HepG2 (cell line): ENCODE data around the gene PCBP4. TPM values are rescaled to one million over a fixed set of nuclear protein-coding genes. Genes with fewer than 3 reads are reported as not detected.
A peak's percentile ranks its signal among the peaks of the same experiment; 100 is the strongest.

Experiments used
- ADNP ChIP-seq: sonication (generic); formaldehyde crosslinking; IDR thresholded peaks from 2 replicates; pipeline ENCODE4 v1.4.0; 2020; ENCODE audit warnings: missing genetic modification reagents
- ARHGAP35 ChIP-seq: sonication (generic); formaldehyde crosslinking; IDR thresholded peaks from 2 replicates; pipeline ENCODE4 v1.9.0; 2022; ENCODE audit warnings: mild to moderate bottlenecking, inconsistent platforms, moderate library complexity, missing genetic modification reagents, borderline replicate concordance
- ARNTL ChIP-seq: sonication (generic); formaldehyde crosslinking; IDR thresholded peaks from 2 replicates; pipeline ENCODE4 v1.4.0; 2020; ENCODE audit warnings: mild to moderate bottlenecking, missing genetic modification reagents
- GZF1 ChIP-seq: sonication (generic); formaldehyde crosslinking; IDR thresholded peaks from 2 replicates; pipeline ENCODE4 v1.5.1; 2020; ENCODE audit warnings: mild to moderate bottlenecking, missing genetic modification reagents
- JUNB ChIP-seq: sonication (generic); formaldehyde crosslinking; IDR thresholded peaks from 2 replicates; pipeline ENCODE4 v1.8.0; 2022; ENCODE audit warnings: missing genetic modification reagents, mild to moderate bottlenecking, borderline replicate concordance
- MEF2D ChIP-seq: sonication (generic); formaldehyde crosslinking; IDR thresholded peaks from 2 replicates; pipeline ENCODE4 v1.5.1; 2020; ENCODE audit warnings: mild to moderate bottlenecking, missing genetic modification reagents
- NCOA5 ChIP-seq: sonication (generic); formaldehyde crosslinking; IDR thresholded peaks from 2 replicates; pipeline ENCODE4 v1.4.0; 2020; ENCODE audit warnings: missing genetic modification reagents
- NFE2L2 ChIP-seq: fragments of 150-350 bp; IDR thresholded peaks from 2 replicates; pipeline ENCODE4 v1.6.1; 2014; ENCODE audit warnings: low read length
- PTBP1 ChIP-seq: fragments of 200-400 bp; formaldehyde crosslinking; IDR thresholded peaks from 2 replicates; pipeline ENCODE4 v1.6.1; 2018; ENCODE audit warnings: low read length, low read depth; ENCODE audit not compliant: poor library complexity, severe bottlenecking
- SRSF9 ChIP-seq: fragments of 200-400 bp; formaldehyde crosslinking; IDR thresholded peaks from 2 replicates; pipeline ENCODE4 v1.6.1; 2018; ENCODE audit warnings: borderline replicate concordance, mild to moderate bottlenecking, low read depth, low read length; ENCODE audit not compliant: insufficient read depth, poor library complexity, severe bottlenecking
- ZFY ChIP-seq: sonication (generic); formaldehyde crosslinking; IDR thresholded peaks from 2 replicates; pipeline ENCODE4 v1.4.0; 2020; ENCODE audit warnings: missing genetic modification reagents
- ZNF44 ChIP-seq: sonication (generic); formaldehyde crosslinking; IDR thresholded peaks from 2 replicates; pipeline ENCODE4 v1.5.1; 2020; ENCODE audit warnings: mild to moderate bottlenecking, missing genetic modification reagents
- ZNF547 ChIP-seq: sonication (generic); formaldehyde crosslinking; IDR thresholded peaks from 2 replicates; pipeline ENCODE4 v1.5.1; 2020; ENCODE audit warnings: mild to moderate bottlenecking, missing genetic modification reagents
- ZNF550 ChIP-seq: sonication (generic); formaldehyde crosslinking; IDR thresholded peaks from 2 replicates; pipeline ENCODE4 v1.4.0; 2020; ENCODE audit warnings: mild to moderate bottlenecking, missing genetic modification reagents, borderline replicate concordance
- polyA plus RNA-seq, 8 experiments: library from polyadenylated mRNA; depleted of rRNA in 3 of 8; stranded (reverse) in 7 of 8; unstranded in 1 of 8; fragments of >200 nt; fragmentation: Illumina TruSeq in 4 of 8; extraction: Trizol in 4 of 8; gene quantifications; 2 replicates each; pipeline versions ENCODE4 v1.2.1 to v1.2.3, GENCODE V29; 2011 to 2016; ENCODE audit warnings: low read depth in 4 of 8, missing spikeins in 1 of 8, mixed read lengths in 1 of 8; ENCODE audit not compliant: insufficient read depth in 1 of 8
- total RNA-seq, 5 experiments: library from RNA; depleted of rRNA; stranded (reverse); fragments of >200 nt; fragmentation: Illumina TruSeq; extraction: Trizol; gene quantifications; 2 replicates each; pipeline ENCODE4 v1.2.3, GENCODE V29; 2016; ENCODE audit warnings: low read depth in 1 of 5
- TF ChIP-seq, protein P1 (sequence below), 2 experiments: sonication (generic) in 1 of 2; formaldehyde crosslinking in 1 of 2; IDR thresholded peaks; 2 replicates each; pipeline versions ENCODE4 v1.4.0 to v1.6.1; 2016 to 2020; ENCODE audit warnings: borderline replicate concordance in 1 of 2, low read depth in 1 of 2, mild to moderate bottlenecking in 1 of 2, missing genetic modification reagents in 1 of 2
- TF ChIP-seq, protein P2 (sequence below): sonication (generic); formaldehyde crosslinking; IDR thresholded peaks from 2 replicates; pipeline ENCODE4 v1.8.1; 2023; ENCODE audit warnings: mild to moderate bottlenecking, inconsistent platforms, moderate library complexity, missing genetic modification reagents, borderline replicate concordance
- TF ChIP-seq, protein P3 (sequence below): sonication (generic); formaldehyde crosslinking; IDR thresholded peaks from 2 replicates; pipeline ENCODE4 v1.4.0; 2020; ENCODE audit warnings: missing genetic modification reagents, borderline replicate concordance

Gene PCBP4
- total and polyA plus RNA-seq, 2 of the 13 experiments (the other 11 are each of a cell fraction or from before 2014, with no cell fraction given), result 36.8 to 51.3 TPM

DNA sequence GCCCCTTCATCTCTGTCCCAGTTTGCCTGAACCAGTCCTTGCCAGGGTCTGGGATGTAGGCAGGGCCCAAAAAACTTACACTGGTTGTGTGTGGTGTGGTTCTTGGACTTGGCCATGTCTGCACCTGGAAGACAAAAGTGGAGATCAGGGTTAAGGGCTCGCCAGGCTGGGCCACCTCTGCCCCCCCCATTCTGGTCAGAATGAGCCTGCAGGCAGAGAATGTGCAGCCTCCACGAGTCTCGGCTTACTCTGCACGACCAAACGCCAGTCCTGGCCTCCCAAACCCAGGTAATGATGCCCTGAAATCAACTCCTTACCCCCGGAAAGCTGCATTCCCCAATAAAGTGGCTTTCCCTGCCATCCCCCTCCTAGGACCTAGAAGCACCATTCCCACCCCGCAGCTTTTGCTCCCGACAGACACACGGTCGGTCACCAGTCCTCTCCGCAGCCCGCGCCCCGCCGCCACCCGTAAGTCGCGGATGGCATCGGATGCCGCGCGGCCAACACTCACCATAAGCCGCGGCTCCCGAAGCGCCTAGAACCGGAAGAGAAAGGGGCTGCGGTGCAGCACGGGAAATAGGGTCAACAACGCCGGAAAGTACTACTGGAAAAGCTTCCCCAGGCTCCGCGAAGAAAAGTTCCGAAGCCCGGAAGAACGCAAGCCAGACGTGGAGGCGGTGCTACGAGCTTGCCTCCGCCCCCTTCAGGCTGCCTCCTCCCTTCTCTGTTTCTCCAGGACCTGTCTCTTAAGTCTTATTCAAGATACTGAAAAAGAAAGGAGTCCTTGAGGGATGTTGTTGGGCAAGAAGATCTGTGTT, 28.3 kb upstream of the PCBP4 start, which contains the start of gene RPL29 (continued):
- TF ChIP-seq, protein P1, sequence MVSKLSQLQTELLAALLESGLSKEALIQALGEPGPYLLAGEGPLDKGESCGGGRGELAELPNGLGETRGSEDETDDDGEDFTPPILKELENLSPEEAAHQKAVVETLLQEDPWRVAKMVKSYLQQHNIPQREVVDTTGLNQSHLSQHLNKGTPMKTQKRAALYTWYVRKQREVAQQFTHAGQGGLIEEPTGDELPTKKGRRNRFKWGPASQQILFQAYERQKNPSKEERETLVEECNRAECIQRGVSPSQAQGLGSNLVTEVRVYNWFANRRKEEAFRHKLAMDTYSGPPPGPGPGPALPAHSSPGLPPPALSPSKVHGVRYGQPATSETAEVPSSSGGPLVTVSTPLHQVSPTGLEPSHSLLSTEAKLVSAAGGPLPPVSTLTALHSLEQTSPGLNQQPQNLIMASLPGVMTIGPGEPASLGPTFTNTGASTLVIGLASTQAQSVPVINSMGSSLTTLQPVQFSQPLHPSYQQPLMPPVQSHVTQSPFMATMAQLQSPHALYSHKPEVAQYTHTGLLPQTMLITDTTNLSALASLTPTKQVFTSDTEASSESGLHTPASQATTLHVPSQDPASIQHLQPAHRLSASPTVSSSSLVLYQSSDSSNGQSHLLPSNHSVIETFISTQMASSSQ (IDR thresholded peaks at IDR 0.05; ENCODE audit: low read depth), result no peak
- TF ChIP-seq, protein P1 (CRISPR knock-in tag; IDR thresholded peaks at IDR 0.05; ENCODE audit: borderline replicate concordance), result peak; percentile 73; the same call in 1 of the 2 replicates
- TF ChIP-seq ZNF547 (CRISPR knock-in tag) (peak; percentile 86), JUNB (CRISPR knock-in tag) (no peak; the same call in 1 of the 2 replicates), ADNP (CRISPR knock-in tag) (no peak), ZNF550 (0 out of 2 replicates have a peak, but pooled peaks have one; percentile 43), ZFY (CRISPR knock-in tag) (peak; percentile 82), PTBP1 (peak; percentile 73), NFE2L2 (no peak), GZF1 (CRISPR knock-in tag) (no peak), ZNF44 (no peak; the same call in 1 of the 2 replicates), SRSF9 (no peak), NCOA5 (CRISPR knock-in tag) (no peak), MEF2D (CRISPR knock-in tag) (peak; percentile 92), ARNTL (CRISPR knock-in tag) (peak; percentile 74; the same call in 1 of the 2 replicates), ARHGAP35 (no peak)
- TF ChIP-seq, protein P2, sequence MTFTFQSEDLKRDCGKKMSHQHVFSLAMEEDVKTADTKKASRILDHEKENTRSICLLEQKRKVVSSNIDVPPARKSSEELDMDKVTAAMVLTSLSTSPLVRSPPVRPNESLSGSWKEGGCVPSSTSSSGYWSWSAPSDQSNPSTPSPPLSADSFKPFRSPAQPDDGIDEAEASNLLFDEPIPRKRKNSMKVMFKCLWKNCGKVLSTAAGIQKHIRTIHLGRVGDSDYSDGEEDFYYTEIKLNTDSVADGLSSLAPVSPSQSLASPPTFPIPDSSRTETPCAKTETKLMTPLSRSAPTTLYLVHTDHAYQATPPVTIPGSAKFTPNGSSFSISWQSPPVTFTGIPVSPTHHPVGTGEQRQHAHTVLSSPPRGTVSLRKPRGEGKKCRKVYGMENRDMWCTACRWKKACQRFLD (CRISPR knock-in tag), result peak; percentile 90
- TF ChIP-seq, protein P3, sequence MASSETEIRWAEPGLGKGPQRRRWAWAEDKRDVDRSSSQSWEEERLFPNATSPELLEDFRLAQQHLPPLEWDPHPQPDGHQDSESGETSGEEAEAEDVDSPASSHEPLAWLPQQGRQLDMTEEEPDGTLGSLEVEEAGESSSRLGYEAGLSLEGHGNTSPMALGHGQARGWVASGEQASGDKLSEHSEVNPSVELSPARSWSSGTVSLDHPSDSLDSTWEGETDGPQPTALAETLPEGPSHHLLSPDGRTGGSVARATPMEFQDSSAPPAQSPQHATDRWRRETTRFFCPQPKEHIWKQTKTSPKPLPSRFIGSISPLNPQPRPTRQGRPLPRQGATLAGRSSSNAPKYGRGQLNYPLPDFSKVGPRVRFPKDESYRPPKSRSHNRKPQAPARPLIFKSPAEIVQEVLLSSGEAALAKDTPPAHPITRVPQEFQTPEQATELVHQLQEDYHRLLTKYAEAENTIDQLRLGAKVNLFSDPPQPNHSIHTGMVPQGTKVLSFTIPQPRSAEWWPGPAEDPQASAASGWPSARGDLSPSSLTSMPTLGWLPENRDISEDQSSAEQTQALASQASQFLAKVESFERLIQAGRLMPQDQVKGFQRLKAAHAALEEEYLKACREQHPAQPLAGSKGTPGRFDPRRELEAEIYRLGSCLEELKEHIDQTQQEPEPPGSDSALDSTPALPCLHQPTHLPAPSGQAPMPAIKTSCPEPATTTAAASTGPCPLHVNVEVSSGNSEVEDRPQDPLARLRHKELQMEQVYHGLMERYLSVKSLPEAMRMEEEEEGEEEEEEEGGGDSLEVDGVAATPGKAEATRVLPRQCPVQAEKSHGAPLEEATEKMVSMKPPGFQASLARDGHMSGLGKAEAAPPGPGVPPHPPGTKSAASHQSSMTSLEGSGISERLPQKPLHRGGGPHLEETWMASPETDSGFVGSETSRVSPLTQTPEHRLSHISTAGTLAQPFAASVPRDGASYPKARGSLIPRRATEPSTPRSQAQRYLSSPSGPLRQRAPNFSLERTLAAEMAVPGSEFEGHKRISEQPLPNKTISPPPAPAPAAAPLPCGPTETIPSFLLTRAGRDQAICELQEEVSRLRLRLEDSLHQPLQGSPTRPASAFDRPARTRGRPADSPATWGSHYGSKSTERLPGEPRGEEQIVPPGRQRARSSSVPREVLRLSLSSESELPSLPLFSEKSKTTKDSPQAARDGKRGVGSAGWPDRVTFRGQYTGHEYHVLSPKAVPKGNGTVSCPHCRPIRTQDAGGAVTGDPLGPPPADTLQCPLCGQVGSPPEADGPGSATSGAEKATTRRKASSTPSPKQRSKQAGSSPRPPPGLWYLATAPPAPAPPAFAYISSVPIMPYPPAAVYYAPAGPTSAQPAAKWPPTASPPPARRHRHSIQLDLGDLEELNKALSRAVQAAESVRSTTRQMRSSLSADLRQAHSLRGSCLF (CRISPR knock-in tag), result 0 out of 2 replicates have a peak, but pooled peaks have one; percentile 49
